ENCODE results near the gene DCDC1. TPM values are rescaled to one million over a fixed set of nuclear protein-coding genes. Genes with fewer than 3 reads are reported as not detected.

DCDC1 gene
- total and polyA plus RNA-seq, 9 of the 15 experiments (the other 6 are each of a cell fraction or from before 2014, with no cell fraction given): 0.05 to 0.18 (median 0.08) TPM; not detected in 3

DNA sequence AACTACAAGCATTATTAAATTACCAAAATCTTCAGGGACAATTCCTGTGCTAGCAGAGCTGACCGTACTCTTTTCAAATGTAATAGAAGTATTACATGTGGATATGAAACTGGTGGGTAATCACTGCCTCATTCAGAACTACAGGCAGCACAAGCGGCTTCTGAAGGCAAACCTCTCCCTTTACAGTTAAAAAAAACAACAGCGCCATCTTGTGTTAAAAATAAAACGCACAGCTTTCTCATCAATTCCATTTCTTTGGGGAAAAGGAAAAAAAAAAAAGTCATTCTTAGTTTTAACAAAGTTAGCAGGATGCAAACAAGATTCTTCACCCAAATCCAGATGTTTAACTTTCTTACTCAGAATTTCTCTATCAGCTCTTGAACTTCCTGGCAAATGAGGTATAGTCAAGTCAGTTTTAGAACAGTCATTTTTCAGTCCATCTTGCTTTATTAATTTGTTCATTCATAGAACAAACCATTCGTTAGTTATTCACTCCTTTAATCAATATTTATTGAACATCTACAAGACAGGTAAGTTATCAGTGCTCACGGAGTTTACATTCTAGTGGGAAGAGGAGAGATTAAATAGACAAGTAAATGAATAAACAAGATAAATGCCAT, 451.6 kb downstream of the DCDC1 start (continued):
- TF ChIP-seq, protein P1, sequence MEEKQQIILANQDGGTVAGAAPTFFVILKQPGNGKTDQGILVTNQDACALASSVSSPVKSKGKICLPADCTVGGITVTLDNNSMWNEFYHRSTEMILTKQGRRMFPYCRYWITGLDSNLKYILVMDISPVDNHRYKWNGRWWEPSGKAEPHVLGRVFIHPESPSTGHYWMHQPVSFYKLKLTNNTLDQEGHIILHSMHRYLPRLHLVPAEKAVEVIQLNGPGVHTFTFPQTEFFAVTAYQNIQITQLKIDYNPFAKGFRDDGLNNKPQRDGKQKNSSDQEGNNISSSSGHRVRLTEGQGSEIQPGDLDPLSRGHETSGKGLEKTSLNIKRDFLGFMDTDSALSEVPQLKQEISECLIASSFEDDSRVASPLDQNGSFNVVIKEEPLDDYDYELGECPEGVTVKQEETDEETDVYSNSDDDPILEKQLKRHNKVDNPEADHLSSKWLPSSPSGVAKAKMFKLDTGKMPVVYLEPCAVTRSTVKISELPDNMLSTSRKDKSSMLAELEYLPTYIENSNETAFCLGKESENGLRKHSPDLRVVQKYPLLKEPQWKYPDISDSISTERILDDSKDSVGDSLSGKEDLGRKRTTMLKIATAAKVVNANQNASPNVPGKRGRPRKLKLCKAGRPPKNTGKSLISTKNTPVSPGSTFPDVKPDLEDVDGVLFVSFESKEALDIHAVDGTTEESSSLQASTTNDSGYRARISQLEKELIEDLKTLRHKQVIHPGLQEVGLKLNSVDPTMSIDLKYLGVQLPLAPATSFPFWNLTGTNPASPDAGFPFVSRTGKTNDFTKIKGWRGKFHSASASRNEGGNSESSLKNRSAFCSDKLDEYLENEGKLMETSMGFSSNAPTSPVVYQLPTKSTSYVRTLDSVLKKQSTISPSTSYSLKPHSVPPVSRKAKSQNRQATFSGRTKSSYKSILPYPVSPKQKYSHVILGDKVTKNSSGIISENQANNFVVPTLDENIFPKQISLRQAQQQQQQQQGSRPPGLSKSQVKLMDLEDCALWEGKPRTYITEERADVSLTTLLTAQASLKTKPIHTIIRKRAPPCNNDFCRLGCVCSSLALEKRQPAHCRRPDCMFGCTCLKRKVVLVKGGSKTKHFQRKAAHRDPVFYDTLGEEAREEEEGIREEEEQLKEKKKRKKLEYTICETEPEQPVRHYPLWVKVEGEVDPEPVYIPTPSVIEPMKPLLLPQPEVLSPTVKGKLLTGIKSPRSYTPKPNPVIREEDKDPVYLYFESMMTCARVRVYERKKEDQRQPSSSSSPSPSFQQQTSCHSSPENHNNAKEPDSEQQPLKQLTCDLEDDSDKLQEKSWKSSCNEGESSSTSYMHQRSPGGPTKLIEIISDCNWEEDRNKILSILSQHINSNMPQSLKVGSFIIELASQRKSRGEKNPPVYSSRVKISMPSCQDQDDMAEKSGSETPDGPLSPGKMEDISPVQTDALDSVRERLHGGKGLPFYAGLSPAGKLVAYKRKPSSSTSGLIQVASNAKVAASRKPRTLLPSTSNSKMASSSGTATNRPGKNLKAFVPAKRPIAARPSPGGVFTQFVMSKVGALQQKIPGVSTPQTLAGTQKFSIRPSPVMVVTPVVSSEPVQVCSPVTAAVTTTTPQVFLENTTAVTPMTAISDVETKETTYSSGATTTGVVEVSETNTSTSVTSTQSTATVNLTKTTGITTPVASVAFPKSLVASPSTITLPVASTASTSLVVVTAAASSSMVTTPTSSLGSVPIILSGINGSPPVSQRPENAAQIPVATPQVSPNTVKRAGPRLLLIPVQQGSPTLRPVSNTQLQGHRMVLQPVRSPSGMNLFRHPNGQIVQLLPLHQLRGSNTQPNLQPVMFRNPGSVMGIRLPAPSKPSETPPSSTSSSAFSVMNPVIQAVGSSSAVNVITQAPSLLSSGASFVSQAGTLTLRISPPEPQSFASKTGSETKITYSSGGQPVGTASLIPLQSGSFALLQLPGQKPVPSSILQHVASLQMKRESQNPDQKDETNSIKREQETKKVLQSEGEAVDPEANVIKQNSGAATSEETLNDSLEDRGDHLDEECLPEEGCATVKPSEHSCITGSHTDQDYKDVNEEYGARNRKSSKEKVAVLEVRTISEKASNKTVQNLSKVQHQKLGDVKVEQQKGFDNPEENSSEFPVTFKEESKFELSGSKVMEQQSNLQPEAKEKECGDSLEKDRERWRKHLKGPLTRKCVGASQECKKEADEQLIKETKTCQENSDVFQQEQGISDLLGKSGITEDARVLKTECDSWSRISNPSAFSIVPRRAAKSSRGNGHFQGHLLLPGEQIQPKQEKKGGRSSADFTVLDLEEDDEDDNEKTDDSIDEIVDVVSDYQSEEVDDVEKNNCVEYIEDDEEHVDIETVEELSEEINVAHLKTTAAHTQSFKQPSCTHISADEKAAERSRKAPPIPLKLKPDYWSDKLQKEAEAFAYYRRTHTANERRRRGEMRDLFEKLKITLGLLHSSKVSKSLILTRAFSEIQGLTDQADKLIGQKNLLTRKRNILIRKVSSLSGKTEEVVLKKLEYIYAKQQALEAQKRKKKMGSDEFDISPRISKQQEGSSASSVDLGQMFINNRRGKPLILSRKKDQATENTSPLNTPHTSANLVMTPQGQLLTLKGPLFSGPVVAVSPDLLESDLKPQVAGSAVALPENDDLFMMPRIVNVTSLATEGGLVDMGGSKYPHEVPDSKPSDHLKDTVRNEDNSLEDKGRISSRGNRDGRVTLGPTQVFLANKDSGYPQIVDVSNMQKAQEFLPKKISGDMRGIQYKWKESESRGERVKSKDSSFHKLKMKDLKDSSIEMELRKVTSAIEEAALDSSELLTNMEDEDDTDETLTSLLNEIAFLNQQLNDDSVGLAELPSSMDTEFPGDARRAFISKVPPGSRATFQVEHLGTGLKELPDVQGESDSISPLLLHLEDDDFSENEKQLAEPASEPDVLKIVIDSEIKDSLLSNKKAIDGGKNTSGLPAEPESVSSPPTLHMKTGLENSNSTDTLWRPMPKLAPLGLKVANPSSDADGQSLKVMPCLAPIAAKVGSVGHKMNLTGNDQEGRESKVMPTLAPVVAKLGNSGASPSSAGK (IDR thresholded peaks at IDR 0.05): no peak
- TF ChIP-seq NFIX (CRISPR knock-in tag; IDR thresholded peaks at IDR 0.05; ENCODE audit: low read depth): no peak
- peak; percentile 31; the same call in 1 of the 2 replicates for TF ChIP-seq SMC3 (conservative IDR thresholded peaks at IDR 0.05; ENCODE audit: insufficient read depth, low read depth, low read length)
- TF ChIP-seq FUS (optimal IDR thresholded peaks at IDR 0.05; ENCODE audit: low read depth, low read length): no peak
- TF ChIP-seq RAD21 (CRISPR knock-in tag; conservative IDR thresholded peaks at IDR 0.05 in 1 of 2, IDR thresholded peaks at IDR 0.05 in 1 of 2): peak; percentile 42 to 67
- TF ChIP-seq, protein P2, sequence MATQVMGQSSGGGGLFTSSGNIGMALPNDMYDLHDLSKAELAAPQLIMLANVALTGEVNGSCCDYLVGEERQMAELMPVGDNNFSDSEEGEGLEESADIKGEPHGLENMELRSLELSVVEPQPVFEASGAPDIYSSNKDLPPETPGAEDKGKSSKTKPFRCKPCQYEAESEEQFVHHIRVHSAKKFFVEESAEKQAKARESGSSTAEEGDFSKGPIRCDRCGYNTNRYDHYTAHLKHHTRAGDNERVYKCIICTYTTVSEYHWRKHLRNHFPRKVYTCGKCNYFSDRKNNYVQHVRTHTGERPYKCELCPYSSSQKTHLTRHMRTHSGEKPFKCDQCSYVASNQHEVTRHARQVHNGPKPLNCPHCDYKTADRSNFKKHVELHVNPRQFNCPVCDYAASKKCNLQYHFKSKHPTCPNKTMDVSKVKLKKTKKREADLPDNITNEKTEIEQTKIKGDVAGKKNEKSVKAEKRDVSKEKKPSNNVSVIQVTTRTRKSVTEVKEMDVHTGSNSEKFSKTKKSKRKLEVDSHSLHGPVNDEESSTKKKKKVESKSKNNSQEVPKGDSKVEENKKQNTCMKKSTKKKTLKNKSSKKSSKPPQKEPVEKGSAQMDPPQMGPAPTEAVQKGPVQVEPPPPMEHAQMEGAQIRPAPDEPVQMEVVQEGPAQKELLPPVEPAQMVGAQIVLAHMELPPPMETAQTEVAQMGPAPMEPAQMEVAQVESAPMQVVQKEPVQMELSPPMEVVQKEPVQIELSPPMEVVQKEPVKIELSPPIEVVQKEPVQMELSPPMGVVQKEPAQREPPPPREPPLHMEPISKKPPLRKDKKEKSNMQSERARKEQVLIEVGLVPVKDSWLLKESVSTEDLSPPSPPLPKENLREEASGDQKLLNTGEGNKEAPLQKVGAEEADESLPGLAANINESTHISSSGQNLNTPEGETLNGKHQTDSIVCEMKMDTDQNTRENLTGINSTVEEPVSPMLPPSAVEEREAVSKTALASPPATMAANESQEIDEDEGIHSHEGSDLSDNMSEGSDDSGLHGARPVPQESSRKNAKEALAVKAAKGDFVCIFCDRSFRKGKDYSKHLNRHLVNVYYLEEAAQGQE (IDR thresholded peaks at IDR 0.05; ENCODE audit: borderline replicate concordance): peak; percentile 42; the same call in 1 of the 2 replicates
- TF ChIP-seq, protein P2 (CRISPR knock-in tag; IDR thresholded peaks at IDR 0.05; ENCODE audit: low read depth): no peak

Measured in K562 (cell line).